Activated naive CD8-positive, alpha-beta T cell treated with anti-CD3 and anti-CD28 coated beads for 36 hours (primary cell): Measurements from ENCODE around the gene SGMS2. TPM values are rescaled to one million over a fixed set of nuclear protein-coding genes. Genes with fewer than 3 reads are reported as not detected.

Experiments
- DNase-seq: peaks from one replicate; pipeline ENCODE4 v3.0.0; 2021
- H3K27ac Mint-ChIP-seq: one replicate; pipeline ENCODE4 v1.8.0; 2022; ENCODE audit warnings: mild to moderate bottlenecking, moderate library complexity, mixed read lengths
- H3K27me3 Mint-ChIP-seq: one replicate; pipeline ENCODE4 v1.8.0; 2022; ENCODE audit warnings: mild to moderate bottlenecking, mixed read lengths
- H3K36me3 Mint-ChIP-seq: one replicate; pipeline ENCODE4 v1.8.0; 2021; ENCODE audit warnings: mild to moderate bottlenecking, mixed read lengths
- H3K4me1 Mint-ChIP-seq: one replicate; pipeline ENCODE4 v1.8.0; 2021; ENCODE audit warnings: mixed read lengths
- H3K4me3 Mint-ChIP-seq: one replicate; pipeline ENCODE4 v1.8.0; 2022; ENCODE audit warnings: mild to moderate bottlenecking, moderate library complexity, mixed read lengths
- H3K9me3 Mint-ChIP-seq: one replicate; pipeline ENCODE4 v1.8.0; 2022; ENCODE audit warnings: mixed read lengths
- total RNA-seq, 2 experiments: library from RNA; stranded (reverse); gene quantifications; one replicate each; pipeline ENCODE4 v1.2.3, GENCODE V29; 2021

The SGMS2 gene
- total RNA-seq, 2 experiments from 2014 or later, result 0.46 to 0.56 TPM

GRCh38 chr4:107874024-107874423, 49.3 kb downstream of the SGMS2 start:
- peaks cover 4% of the 10 kb centered on the region for H3K27me3 Mint-ChIP-seq
- peaks cover 3% of the 10 kb centered on the region for H3K9me3 Mint-ChIP-seq
- H3K4me3 Mint-ChIP-seq, result no peak overlapping the region
- no peak for DNase-seq
- no peaks in the 10 kb centered on the region for H3K36me3 Mint-ChIP-seq
- H3K4me1 Mint-ChIP-seq, result no peaks in the 10 kb centered on the region
- no peak overlapping the region for H3K27ac Mint-ChIP-seq

GRCh38 chr4:107876099-107876498, 51.4 kb downstream of the SGMS2 start:
- Mint-ChIP-seq H3K36me3 (no peaks in the 10 kb centered on the region), H3K4me1 (no peaks in the 10 kb centered on the region), H3K27ac (no peak overlapping the region), H3K27me3 (peaks cover 6% of the 10 kb centered on the region), H3K4me3 (no peak overlapping the region), H3K9me3 (peaks cover 3% of the 10 kb centered on the region)
- no peak for DNase-seq

- no peak for DNase-seq
- Mint-ChIP-seq H3K9me3 (peaks cover 3% of the 10 kb centered on the region), H3K27me3 (peaks cover 6% of the 10 kb centered on the region), H3K4me1 (no peaks in the 10 kb centered on the region), H3K27ac (no peak overlapping the region), H3K36me3 (no peaks in the 10 kb centered on the region), H3K4me3 (no peak overlapping the region)
Measured at GRCh38 chr4:107877361-107877760, 52.6 kb downstream of the SGMS2 start.

- no peak for DNase-seq
- Mint-ChIP-seq H3K27me3 (no peaks in the 10 kb centered on the region), H3K9me3 (peaks cover 5% of the 10 kb centered on the region), H3K4me1 (no peaks in the 10 kb centered on the region), H3K4me3 (no peak overlapping the region), H3K36me3 (peaks cover 3% of the 10 kb centered on the region), H3K27ac (no peak overlapping the region)
Measured at GRCh38 chr4:107885865-107886264, 61.1 kb downstream of the SGMS2 start.

GRCh38 chr4:107888237-107888636, 63.5 kb downstream of the SGMS2 start:
- Mint-ChIP-seq H3K9me3 (peaks cover 5% of the 10 kb centered on the region), H3K27me3 (no peaks in the 10 kb centered on the region), H3K36me3 (peaks cover 3% of the 10 kb centered on the region), H3K4me3 (no peak overlapping the region), H3K27ac (no peak overlapping the region), H3K4me1 (no peaks in the 10 kb centered on the region)
- no peak for DNase-seq

GRCh38 chr4:107890779-107891178, 66.0 kb downstream of the SGMS2 start:
- H3K36me3 Mint-ChIP-seq, result peaks cover 3% of the 10 kb centered on the region
- no peak overlapping the region for H3K27ac Mint-ChIP-seq
- H3K27me3 Mint-ChIP-seq, result no peaks in the 10 kb centered on the region
- H3K4me1 Mint-ChIP-seq, result no peaks in the 10 kb centered on the region
- peaks cover 5% of the 10 kb centered on the region for H3K9me3 Mint-ChIP-seq
- no peak for DNase-seq
- no peak overlapping the region for H3K4me3 Mint-ChIP-seq

GRCh38 chr4:107891299-107891698, 66.6 kb downstream of the SGMS2 start:
- Mint-ChIP-seq H3K36me3 (peaks cover 3% of the 10 kb centered on the region), H3K27ac (no peak overlapping the region), H3K27me3 (no peaks in the 10 kb centered on the region), H3K4me1 (no peaks in the 10 kb centered on the region), H3K4me3 (no peak overlapping the region), H3K9me3 (peaks cover 5% of the 10 kb centered on the region)
- DNase-seq, result no peak

GRCh38 chr4:107893171-107894137, 68.7 kb downstream of the SGMS2 start:
- Mint-ChIP-seq H3K9me3 (peaks cover 3% of the 10 kb centered on the region), H3K4me1 (no peaks in the 10 kb centered on the region), H3K27ac (no peak overlapping the region), H3K36me3 (peaks cover 3% of the 10 kb centered on the region), H3K27me3 (peaks cover 8% of the 10 kb centered on the region), H3K4me3 (no peak overlapping the region)
- no peak for DNase-seq

GRCh38 chr4:107894138-107894603, 69.4 kb downstream of the SGMS2 start:
- no peaks in the 10 kb centered on the region for H3K4me1 Mint-ChIP-seq

GRCh38 chr4:107896158-107896645, 71.5 kb downstream of the SGMS2 start:
- Mint-ChIP-seq H3K9me3 (no peaks in the 10 kb centered on the region), H3K27ac (no peak overlapping the region), H3K27me3 (peaks cover 14% of the 10 kb centered on the region), H3K4me3 (no peak overlapping the region), H3K36me3 (no peaks in the 10 kb centered on the region), H3K4me1 (no peaks in the 10 kb centered on the region)
- DNase-seq, result no peak

More at GRCh38 chr4:107894138-107894603, 69.4 kb downstream of the SGMS2 start:
- H3K27me3 Mint-ChIP-seq, result peaks cover 8% of the 10 kb centered on the region
- no peak for DNase-seq
- no peak overlapping the region for H3K27ac Mint-ChIP-seq
- no peak overlapping the region for H3K4me3 Mint-ChIP-seq
- peaks cover 1% of the 10 kb centered on the region for H3K9me3 Mint-ChIP-seq
- peaks cover 3% of the 10 kb centered on the region for H3K36me3 Mint-ChIP-seq

GRCh38 chr4:107896646-107897045, 71.9 kb downstream of the SGMS2 start:
- Mint-ChIP-seq H3K27me3 (peaks cover 14% of the 10 kb centered on the region), H3K36me3 (no peaks in the 10 kb centered on the region), H3K27ac (no peak overlapping the region), H3K9me3 (no peaks in the 10 kb centered on the region), H3K4me1 (no peaks in the 10 kb centered on the region), H3K4me3 (no peak overlapping the region)
- no peak for DNase-seq

- Mint-ChIP-seq H3K9me3 (no peaks in the 10 kb centered on the region), H3K36me3 (no peaks in the 10 kb centered on the region), H3K4me1 (no peaks in the 10 kb centered on the region), H3K27me3 (peaks cover 19% of the 10 kb centered on the region), H3K4me3 (no peak overlapping the region), H3K27ac (no peak overlapping the region)
- DNase-seq, result no peak
Measured at GRCh38 chr4:107897823-107898222, 73.1 kb downstream of the SGMS2 start.

- DNase-seq, result no peak
- Mint-ChIP-seq H3K4me1 (no peaks in the 10 kb centered on the region), H3K4me3 (no peak overlapping the region), H3K36me3 (peaks cover 3% of the 10 kb centered on the region), H3K27ac (no peak overlapping the region), H3K9me3 (peaks cover 4% of the 10 kb centered on the region), H3K27me3 (peaks cover 19% of the 10 kb centered on the region)
Measured at GRCh38 chr4:107900067-107900466, 75.3 kb downstream of the SGMS2 start.

GRCh38 chr4:107900508-107900907, 75.8 kb downstream of the SGMS2 start:
- H3K4me1 Mint-ChIP-seq, result no peaks in the 10 kb centered on the region
- H3K9me3 Mint-ChIP-seq, result peaks cover 4% of the 10 kb centered on the region
- H3K4me3 Mint-ChIP-seq, result no peak overlapping the region
- H3K36me3 Mint-ChIP-seq, result peaks cover 3% of the 10 kb centered on the region
- no peak for DNase-seq
- H3K27ac Mint-ChIP-seq, result no peak overlapping the region
- H3K27me3 Mint-ChIP-seq, result peaks cover 19% of the 10 kb centered on the region

GRCh38 chr4:107901213-107901934, 76.6 kb downstream of the SGMS2 start:
- DNase-seq, result no peak
- Mint-ChIP-seq H3K4me3 (no peak overlapping the region), H3K9me3 (peaks cover 4% of the 10 kb centered on the region), H3K27ac (no peak overlapping the region), H3K36me3 (peaks cover 3% of the 10 kb centered on the region), H3K27me3 (peaks cover 18% of the 10 kb centered on the region), H3K4me1 (no peaks in the 10 kb centered on the region)
